Osteoblast (primary cell): ENCODE data around the gene FBXO33. TPM values are rescaled to one million over a fixed set of nuclear protein-coding genes. Genes with fewer than 3 reads are reported as not detected.

Experiments
- DNase-seq: peaks from one replicate; pipeline ENCODE4 v3.0.0; 2011; ENCODE audit warnings: low spot score, mixed read lengths; ENCODE audit not compliant: insufficient read length; ENCODE audit errors: missing footprints
- H2AFZ ChIP-seq: 2 replicates; pipeline ENCODE4 v1.6.0; 2011; ENCODE audit warnings: mild to moderate bottlenecking, low read length
- H3K27ac ChIP-seq: 2 replicates; pipeline ENCODE4 v1.5.1; 2011; ENCODE audit warnings: mild to moderate bottlenecking, low read depth, low read length, moderate library complexity
- H3K27me3 ChIP-seq: 2 replicates; pipeline ENCODE4 v1.6.0; 2012; ENCODE audit warnings: mild to moderate bottlenecking, control low read depth, inconsistent platforms, low read length, moderate library complexity; ENCODE audit not compliant: insufficient read depth
- H3K36me3 ChIP-seq: 2 replicates; pipeline ENCODE4 v1.5.1; 2011; ENCODE audit warnings: mild to moderate bottlenecking, low read length, control low read depth, moderate library complexity; ENCODE audit not compliant: insufficient read depth
- H3K4me1 ChIP-seq: 2 replicates; pipeline ENCODE4 v1.5.1; 2011; ENCODE audit warnings: mild to moderate bottlenecking, low read length, control low read depth, moderate library complexity; ENCODE audit not compliant: insufficient read depth
- H3K4me2 ChIP-seq: 2 replicates; pipeline ENCODE4 v1.6.0; 2011; ENCODE audit warnings: mild to moderate bottlenecking, low read length; ENCODE audit not compliant: insufficient read depth
- H3K4me3 ChIP-seq: fragments of 200-600 bp; sonication (generic); 3 replicates; pipeline ENCODE4 v1.5.1; 2012; ENCODE audit warnings: mild to moderate bottlenecking, low read length, inconsistent platforms; ENCODE audit not compliant: insufficient read depth
- H3K79me2 ChIP-seq: 2 replicates; pipeline ENCODE4 v1.6.0; 2012; ENCODE audit warnings: mild to moderate bottlenecking, low read length, control low read depth, inconsistent platforms; ENCODE audit not compliant: insufficient read depth
- H3K9me3 ChIP-seq: 2 replicates; pipeline ENCODE4 v1.5.1; 2011; ENCODE audit warnings: low read depth, low read length, control low read depth
- H4K20me1 ChIP-seq: 2 replicates; pipeline ENCODE4 v1.6.0; 2012; ENCODE audit warnings: mild to moderate bottlenecking, low read length, control low read depth; ENCODE audit not compliant: insufficient read depth
- total RNA-seq: library from RNA; depleted of rRNA; stranded (reverse); fragments of >200 nt; gene quantifications from 2 replicates; pipeline ENCODE4 v1.2.3, GENCODE V29; 2012
- TF ChIP-seq, protein P1 (sequence below): IDR thresholded peaks from 2 replicates; pipeline ENCODE4 v1.5.1; 2011; ENCODE audit warnings: mild to moderate bottlenecking, low read depth, low read length, moderate library complexity; ENCODE audit errors: extremely low read depth

Gene FBXO33
- total RNA-seq, 1 donor, result 15.6 TPM

DNA sequence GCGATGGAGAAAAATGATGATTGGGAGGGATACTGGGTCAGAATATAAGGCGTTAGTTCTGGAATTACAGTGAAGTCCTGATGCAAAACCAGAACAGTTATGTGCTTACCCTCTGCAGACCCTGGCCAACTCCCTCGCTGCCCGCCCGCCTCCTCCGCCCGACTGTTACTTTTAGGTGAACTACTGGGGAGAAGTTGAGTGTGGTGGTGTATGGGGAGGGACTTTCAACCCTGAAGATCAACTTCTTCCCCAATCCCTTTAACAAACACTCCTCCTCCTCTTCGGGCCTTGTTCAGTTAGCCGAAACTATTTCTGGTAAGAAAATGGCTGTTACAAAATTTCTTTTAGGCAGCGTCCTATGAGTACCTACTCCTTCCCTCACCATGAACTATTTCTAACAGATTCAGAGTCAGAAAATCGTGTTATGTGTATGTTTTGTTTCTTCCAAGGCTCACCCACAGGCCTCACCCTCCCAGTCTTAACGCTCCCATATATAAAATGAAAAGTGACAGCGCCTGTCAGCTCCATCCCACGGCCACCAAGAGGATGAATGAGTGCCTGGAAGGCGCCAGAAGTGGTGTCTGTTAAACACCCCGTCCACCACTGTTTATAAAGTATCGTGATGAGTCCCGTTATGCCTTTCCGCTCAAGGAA, 1.3 kb downstream of the FBXO33 start:
- no peaks in the 10 kb centered on the region for H3K36me3 ChIP-seq
- peak overlapping the region; percentile 100 for H3K27ac ChIP-seq
- TF ChIP-seq, protein P1, sequence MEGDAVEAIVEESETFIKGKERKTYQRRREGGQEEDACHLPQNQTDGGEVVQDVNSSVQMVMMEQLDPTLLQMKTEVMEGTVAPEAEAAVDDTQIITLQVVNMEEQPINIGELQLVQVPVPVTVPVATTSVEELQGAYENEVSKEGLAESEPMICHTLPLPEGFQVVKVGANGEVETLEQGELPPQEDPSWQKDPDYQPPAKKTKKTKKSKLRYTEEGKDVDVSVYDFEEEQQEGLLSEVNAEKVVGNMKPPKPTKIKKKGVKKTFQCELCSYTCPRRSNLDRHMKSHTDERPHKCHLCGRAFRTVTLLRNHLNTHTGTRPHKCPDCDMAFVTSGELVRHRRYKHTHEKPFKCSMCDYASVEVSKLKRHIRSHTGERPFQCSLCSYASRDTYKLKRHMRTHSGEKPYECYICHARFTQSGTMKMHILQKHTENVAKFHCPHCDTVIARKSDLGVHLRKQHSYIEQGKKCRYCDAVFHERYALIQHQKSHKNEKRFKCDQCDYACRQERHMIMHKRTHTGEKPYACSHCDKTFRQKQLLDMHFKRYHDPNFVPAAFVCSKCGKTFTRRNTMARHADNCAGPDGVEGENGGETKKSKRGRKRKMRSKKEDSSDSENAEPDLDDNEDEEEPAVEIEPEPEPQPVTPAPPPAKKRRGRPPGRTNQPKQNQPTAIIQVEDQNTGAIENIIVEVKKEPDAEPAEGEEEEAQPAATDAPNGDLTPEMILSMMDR, result no peak
- H3K4me3 ChIP-seq, result peak overlapping the region; percentile 92
- H3K4me2 ChIP-seq, result peak overlapping the region; percentile 81
- H3K9me3 ChIP-seq, result no peaks in the 10 kb centered on the region
- peak overlapping the region; percentile 89 for H2AFZ ChIP-seq
- no peaks in the 10 kb centered on the region for H3K27me3 ChIP-seq
- peaks cover 16% of the 10 kb centered on the region for H4K20me1 ChIP-seq
- no peak for DNase-seq
- H3K79me2 ChIP-seq, result peaks cover 54% of the 10 kb centered on the region
- H3K4me1 ChIP-seq, result peaks cover 30% of the 10 kb centered on the region

DNA sequence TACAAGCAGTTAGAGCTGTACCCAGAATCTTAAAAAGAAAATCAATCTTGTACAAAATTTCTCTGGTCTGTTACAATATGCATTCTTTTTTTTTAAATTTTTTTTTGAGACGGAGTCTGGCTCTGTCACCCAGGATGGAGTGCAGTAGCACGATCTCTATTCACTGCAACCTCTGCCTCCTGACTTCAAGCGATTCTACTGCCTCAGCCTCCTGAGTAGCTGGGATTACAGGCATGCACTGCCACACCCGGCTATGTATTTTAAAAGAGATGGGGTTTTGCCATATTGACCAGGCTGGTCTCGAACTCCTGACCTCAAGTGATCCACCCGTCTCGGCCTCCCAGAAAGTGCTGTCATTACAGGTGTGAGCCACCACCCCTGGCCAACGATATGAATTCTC, 4.1 kb downstream of the FBXO33 start:
- peaks cover 21% of the 10 kb centered on the region for H3K4me1 ChIP-seq
- peaks cover 16% of the 10 kb centered on the region for H4K20me1 ChIP-seq
- H3K79me2 ChIP-seq, result peaks cover 73% of the 10 kb centered on the region
- no peak overlapping the region for H3K4me3 ChIP-seq
- H2AFZ ChIP-seq, result no peak overlapping the region
- H3K4me2 ChIP-seq, result no peak overlapping the region
- no peaks in the 10 kb centered on the region for H3K36me3 ChIP-seq
- no peaks in the 10 kb centered on the region for H3K9me3 ChIP-seq
- DNase-seq, result no peak
- H3K27me3 ChIP-seq, result no peaks in the 10 kb centered on the region
- H3K27ac ChIP-seq, result no peak overlapping the region
- TF ChIP-seq, protein P1, result no peak

DNA sequence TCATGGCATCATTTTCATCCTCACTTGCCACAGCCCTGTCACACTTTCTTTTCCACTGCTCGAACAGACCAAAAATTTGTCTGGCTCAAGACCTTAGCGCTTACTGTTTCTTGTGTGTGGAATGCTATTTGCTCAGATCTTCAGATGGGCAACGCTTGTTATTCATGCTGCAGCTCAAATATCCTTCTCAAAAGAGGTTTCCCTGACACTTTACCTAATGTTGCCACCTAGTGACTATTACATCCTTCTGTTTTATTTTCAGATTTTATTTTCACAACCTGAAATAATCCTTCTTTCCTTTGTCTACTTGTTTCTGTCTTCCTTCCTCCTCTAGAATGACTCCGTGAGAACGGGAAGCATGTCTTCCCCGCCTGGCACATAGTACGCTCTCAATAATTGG, 5.6 kb downstream of the FBXO33 start:
- H3K36me3 ChIP-seq, result no peaks in the 10 kb centered on the region
- H3K9me3 ChIP-seq, result no peaks in the 10 kb centered on the region
- H3K27me3 ChIP-seq, result no peaks in the 10 kb centered on the region
- peaks cover 82% of the 10 kb centered on the region for H3K79me2 ChIP-seq
- no peak overlapping the region for H3K4me3 ChIP-seq
- TF ChIP-seq, protein P1, result peak; percentile 34
- H4K20me1 ChIP-seq, result peaks cover 16% of the 10 kb centered on the region
- H3K4me2 ChIP-seq, result peak overlapping the region; percentile 62
- peak; percentile 68 for DNase-seq
- no peak overlapping the region for H2AFZ ChIP-seq
- peak overlapping the region; percentile 15 for H3K27ac ChIP-seq
- peaks cover 21% of the 10 kb centered on the region for H3K4me1 ChIP-seq

DNA sequence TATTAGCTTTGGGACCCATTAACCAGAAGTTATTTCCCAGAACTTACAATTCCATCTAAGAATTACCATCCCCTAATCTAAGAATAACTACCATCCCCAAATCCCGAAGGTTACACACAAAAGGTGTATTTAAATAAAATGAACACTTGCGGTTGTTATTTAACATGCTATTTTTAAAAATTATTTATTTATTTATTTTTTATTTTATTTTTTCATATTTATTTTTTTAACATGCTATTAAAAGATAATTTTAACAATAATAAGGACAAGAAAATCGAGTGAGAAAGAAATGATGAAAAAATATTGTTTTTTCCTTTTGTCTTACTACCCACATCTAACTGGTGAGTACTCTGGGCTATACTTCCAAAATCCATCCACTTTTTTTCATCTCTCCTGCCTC, 6.3 kb downstream of the FBXO33 start:
- peaks cover 21% of the 10 kb centered on the region for H3K4me1 ChIP-seq
- H3K36me3 ChIP-seq, result no peaks in the 10 kb centered on the region

More for the DNA sequence above, 6.3 kb downstream of the FBXO33 start:
- TF ChIP-seq, protein P1, result no peak
- Histone ChIP-seq H3K27ac (no peak overlapping the region), H3K27me3 (no peaks in the 10 kb centered on the region), H2AFZ (no peak overlapping the region), H3K4me2 (no peak overlapping the region), H4K20me1 (peaks cover 12% of the 10 kb centered on the region), H3K4me3 (no peak overlapping the region), H3K79me2 (peaks cover 82% of the 10 kb centered on the region), H3K9me3 (no peaks in the 10 kb centered on the region)
- no peak for DNase-seq
